Activated T-cell treated with anti-CD3 and anti-CD28 coated beads for 48 hours (primary cell): ENCODE measurements around the gene SCN3A.

Experiments used
- DNase-seq: peaks from one replicate; pipeline ENCODE4 v3.0.0-alpha.2; 2020; ENCODE audit warnings: low read depth

The SCN3A gene

GRCh38 chr2:165056564-165056963 is 147.3 kb downstream of the SCN3A start:
- no peak for DNase-seq

GRCh38 chr2:165055082-165055851 is 148.6 kb downstream of the SCN3A start:
- DNase-seq: no peak

GRCh38 chr2:165054652-165055051 is 149.2 kb downstream of the SCN3A start:
- no peak for DNase-seq

- no peak for DNase-seq
Observed at GRCh38 chr2:165044505-165045303, 159.1 kb downstream of the SCN3A start.
